Osteocyte (in vitro differentiated cells): ENCODE data around the gene ZNF2. TPM values are rescaled to one million over a fixed set of nuclear protein-coding genes. Genes with fewer than 3 reads are reported as not detected.

Source experiments
- DNase-seq: peaks from one replicate; pipeline ENCODE4 v3.0.0; 2021; ENCODE audit warnings: mixed read lengths; ENCODE audit not compliant: unreplicated experiment; ENCODE audit errors: extremely low spot score
- H3K27ac Mint-ChIP-seq: one replicate; pipeline ENCODE4 v1.8.0; 2021; ENCODE audit warnings: mild to moderate bottlenecking, mixed read lengths; ENCODE audit not compliant: unreplicated experiment
- H3K27me3 Mint-ChIP-seq: one replicate; pipeline ENCODE4 v1.8.0; 2021; ENCODE audit warnings: mixed read lengths; ENCODE audit not compliant: unreplicated experiment
- H3K36me3 Mint-ChIP-seq: one replicate; pipeline ENCODE4 v1.8.0; 2021; ENCODE audit warnings: mixed read lengths; ENCODE audit not compliant: unreplicated experiment
- H3K4me1 Mint-ChIP-seq: one replicate; pipeline ENCODE4 v1.8.0; 2021; ENCODE audit warnings: mixed read lengths; ENCODE audit not compliant: unreplicated experiment
- H3K4me3 Mint-ChIP-seq: one replicate; pipeline ENCODE4 v1.8.0; 2021; ENCODE audit warnings: mild to moderate bottlenecking, moderate library complexity, mixed read lengths; ENCODE audit not compliant: unreplicated experiment
- H3K9me3 Mint-ChIP-seq: one replicate; pipeline ENCODE4 v1.8.0; 2021; ENCODE audit warnings: mixed read lengths; ENCODE audit not compliant: unreplicated experiment
- total RNA-seq: library from RNA; stranded (reverse); gene quantifications from 2 replicates; pipeline ENCODE4 v1.2.1, GENCODE V29; 2021
- TF ChIP-seq, protein P1 (sequence below): fragments of 200-600 bp; sonication (generic); IDR thresholded peaks from 2 replicates; pipeline ENCODE4 v1.5.0; 2021; ENCODE audit warnings: antibody characterized with exemption, mild to moderate bottlenecking, moderate library complexity

Gene ZNF2
- total RNA-seq, 1 donor from 2014 or later, result 5.8 TPM

DNA sequence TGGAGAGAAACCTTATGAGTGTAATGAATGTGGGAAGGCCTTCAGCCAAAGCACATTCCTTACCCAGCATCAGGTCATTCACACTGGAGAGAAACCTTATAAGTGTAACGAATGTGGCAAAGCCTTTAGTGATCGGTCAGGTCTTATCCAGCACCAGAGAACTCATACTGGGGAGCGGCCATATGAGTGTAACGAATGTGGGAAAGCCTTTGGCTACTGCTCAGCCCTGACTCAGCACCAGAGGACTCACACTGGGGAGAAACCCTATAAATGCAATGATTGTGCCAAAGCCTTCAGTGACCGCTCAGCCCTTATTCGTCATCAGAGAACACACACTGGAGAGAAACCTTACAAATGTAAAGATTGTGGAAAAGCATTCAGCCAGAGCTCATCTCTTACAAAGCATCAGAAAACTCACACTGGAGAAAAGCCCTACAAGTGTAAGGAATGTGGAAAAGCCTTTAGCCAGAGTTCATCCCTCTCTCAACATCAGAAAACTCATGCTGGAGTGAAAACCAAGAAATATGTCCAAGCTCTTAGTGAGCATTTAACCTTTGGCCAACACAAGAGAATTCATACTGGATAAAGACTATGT lies 49.5 kb downstream of the ZNF2 start:
- Mint-ChIP-seq H3K36me3 (peaks cover 94% of the 10 kb centered on the region), H3K4me3 (no peak overlapping the region)
- TF ChIP-seq, protein P1, sequence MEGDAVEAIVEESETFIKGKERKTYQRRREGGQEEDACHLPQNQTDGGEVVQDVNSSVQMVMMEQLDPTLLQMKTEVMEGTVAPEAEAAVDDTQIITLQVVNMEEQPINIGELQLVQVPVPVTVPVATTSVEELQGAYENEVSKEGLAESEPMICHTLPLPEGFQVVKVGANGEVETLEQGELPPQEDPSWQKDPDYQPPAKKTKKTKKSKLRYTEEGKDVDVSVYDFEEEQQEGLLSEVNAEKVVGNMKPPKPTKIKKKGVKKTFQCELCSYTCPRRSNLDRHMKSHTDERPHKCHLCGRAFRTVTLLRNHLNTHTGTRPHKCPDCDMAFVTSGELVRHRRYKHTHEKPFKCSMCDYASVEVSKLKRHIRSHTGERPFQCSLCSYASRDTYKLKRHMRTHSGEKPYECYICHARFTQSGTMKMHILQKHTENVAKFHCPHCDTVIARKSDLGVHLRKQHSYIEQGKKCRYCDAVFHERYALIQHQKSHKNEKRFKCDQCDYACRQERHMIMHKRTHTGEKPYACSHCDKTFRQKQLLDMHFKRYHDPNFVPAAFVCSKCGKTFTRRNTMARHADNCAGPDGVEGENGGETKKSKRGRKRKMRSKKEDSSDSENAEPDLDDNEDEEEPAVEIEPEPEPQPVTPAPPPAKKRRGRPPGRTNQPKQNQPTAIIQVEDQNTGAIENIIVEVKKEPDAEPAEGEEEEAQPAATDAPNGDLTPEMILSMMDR, result no peak

GRCh38 chr2:95220449-95220848 lies 54.8 kb downstream of the ZNF2 start:
- DNase-seq, result no peak
- Mint-ChIP-seq H3K4me3 (no peak overlapping the region), H3K27me3 (no peaks in the 10 kb centered on the region), H3K27ac (no peak overlapping the region), H3K9me3 (peaks cover 53% of the 10 kb centered on the region), H3K36me3 (peaks cover 69% of the 10 kb centered on the region), H3K4me1 (no peaks in the 10 kb centered on the region)
- TF ChIP-seq, protein P1, result no peak

More for the DNA sequence above, 49.5 kb downstream of the ZNF2 start:
- no peaks in the 10 kb centered on the region for H3K27me3 Mint-ChIP-seq
- H3K27ac Mint-ChIP-seq, result no peak overlapping the region
- peaks cover 75% of the 10 kb centered on the region for H3K9me3 Mint-ChIP-seq
- H3K4me1 Mint-ChIP-seq, result no peaks in the 10 kb centered on the region
- no peak for DNase-seq

GRCh38 chr2:95225658-95226057 lies 60.0 kb downstream of the ZNF2 start:
- peaks cover 23% of the 10 kb centered on the region for H3K36me3 Mint-ChIP-seq
- peaks cover 44% of the 10 kb centered on the region for H3K9me3 Mint-ChIP-seq
- no peak overlapping the region for H3K4me3 Mint-ChIP-seq
- no peaks in the 10 kb centered on the region for H3K4me1 Mint-ChIP-seq
- TF ChIP-seq, protein P1, result no peak
- DNase-seq, result no peak
- H3K27ac Mint-ChIP-seq, result no peak overlapping the region
- H3K27me3 Mint-ChIP-seq, result no peaks in the 10 kb centered on the region

DNA sequence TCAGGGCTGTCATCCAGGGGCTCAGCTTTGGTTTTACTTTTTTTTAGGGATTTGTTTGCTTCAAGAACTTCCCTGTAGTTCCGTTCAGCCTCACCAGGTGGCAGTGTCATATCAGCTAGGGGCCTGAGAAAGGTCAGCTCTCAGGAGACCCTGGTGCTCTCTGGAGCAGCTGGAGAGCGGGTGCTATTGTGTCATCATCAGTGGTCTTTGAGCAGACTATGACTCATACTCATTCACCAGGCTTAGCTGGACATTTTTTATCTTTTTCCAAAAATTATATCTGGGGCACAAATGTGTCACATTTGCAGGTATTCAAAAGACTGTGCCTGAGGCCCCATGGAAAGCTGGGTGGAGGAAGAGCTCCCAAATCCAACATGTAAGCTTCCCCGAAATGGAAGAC lies 66.1 kb downstream of the ZNF2 start:
- DNase-seq, result no peak

GRCh38 chr2:95232232-95232631 lies 66.6 kb downstream of the ZNF2 start:
- DNase-seq, result no peak
- Mint-ChIP-seq H3K36me3 (no peaks in the 10 kb centered on the region), H3K4me1 (no peaks in the 10 kb centered on the region), H3K27me3 (no peaks in the 10 kb centered on the region), H3K27ac (no peak overlapping the region), H3K4me3 (no peak overlapping the region), H3K9me3 (peaks cover 51% of the 10 kb centered on the region)
- TF ChIP-seq, protein P1, result no peak

More for the DNA sequence above, 66.1 kb downstream of the ZNF2 start:
- Mint-ChIP-seq H3K27me3 (no peaks in the 10 kb centered on the region), H3K4me1 (no peaks in the 10 kb centered on the region), H3K36me3 (no peaks in the 10 kb centered on the region), H3K27ac (no peak overlapping the region), H3K9me3 (peaks cover 48% of the 10 kb centered on the region), H3K4me3 (no peak overlapping the region)
- TF ChIP-seq, protein P1, result peak; percentile 21

Other genes starting within 250 kb of the ZNF2 start
- not detected in 2 replicates for gene MAL, start 140.1 kb upstream of the ZNF2 start, total RNA-seq
- gene MRPS5, start 44.0 kb upstream of the ZNF2 start, total RNA-seq, result 43.3 and 44.8 TPM in 2 replicates
- 14.3 and 19.0 TPM in 2 replicates for gene ZNF514, start 6.0 kb upstream of the ZNF2 start, total RNA-seq
- 7.0 and 7.6 TPM in 2 replicates for gene ZNF892, start 41.7 kb downstream of the ZNF2 start, total RNA-seq
- gene PROM2, start 108.6 kb downstream of the ZNF2 start, total RNA-seq, result 1.3 and 1.6 TPM in 2 replicates
- gene KCNIP3, start 131.5 kb downstream of the ZNF2 start, total RNA-seq, result 0.57 and 1.4 TPM in 2 replicates
- 40.3 and 40.4 TPM in 2 replicates for gene FAHD2A, start 236.9 kb downstream of the ZNF2 start, total RNA-seq